Ovary (tissue), 3 donors: Measurements from ENCODE around the gene GRIA2.
"Not testable (repeated sequence)": the region's sequence is repeated elsewhere in the genome, so short reads cannot be mapped to it uniquely, and the experiment has no call there.

Experiments used
- CTCF ChIP-seq, 3 donors: fragments of 450-650 bp in 2 of 3; fragments of 200-600 bp in 1 of 3; IDR thresholded peaks; one replicate each; pipeline versions ENCODE4 v1.5.1 to v1.8.0; 2016 to 2022; ENCODE audit warnings: antibody characterized with exemption in 3 of 3, mild to moderate bottlenecking in 1 of 3
- EP300 ChIP-seq: sonication (generic); formaldehyde crosslinking; IDR thresholded peaks from one replicate; pipeline ENCODE4 v1.6.1; 2017; ENCODE audit warnings: antibody characterized with exemption
- POLR2A ChIP-seq: fragments of 450-650 bp; IDR thresholded peaks from one replicate; pipeline ENCODE4 v1.6.1; 2017; ENCODE audit warnings: antibody characterized with exemption, mild to moderate bottlenecking, moderate library complexity
- donor health status: DM: no; HTN: no; CAD: no.

GRCh38 chr4:157180268-157180667 lies 40.3 kb upstream of the GRIA2 start:
- not testable (repeated sequence) for TF ChIP-seq CTCF (IDR thresholded peaks at IDR 0.05); POLR2A; EP300
